Fibroblast of lung (primary cell): ENCODE data around the gene SLC26A8. TPM values are rescaled to one million over a fixed set of nuclear protein-coding genes. Genes with fewer than 3 reads are reported as not detected.

ENCODE experiments used
- DNase-seq, 2 donors: peaks; one replicate each; pipeline versions ENCODE4 v3.0.0 to v3.0.0-alpha.2; 2010; ENCODE audit warnings: low read depth in 2 of 2
- H2AFZ ChIP-seq: 2 replicates; pipeline ENCODE4 v1.5.1; 2012; ENCODE audit warnings: low read length, control low read depth, inconsistent platforms
- H3K27ac ChIP-seq: 2 replicates; pipeline ENCODE4 v1.5.1; 2011; ENCODE audit warnings: low read length, control low read depth; ENCODE audit not compliant: insufficient read depth
- H3K27me3 ChIP-seq: 2 replicates; pipeline ENCODE4 v1.5.1; 2011; ENCODE audit warnings: mild to moderate bottlenecking, low read length; ENCODE audit not compliant: control insufficient read depth, insufficient read depth
- H3K36me3 ChIP-seq: 2 replicates; pipeline ENCODE4 v1.5.1; 2011; ENCODE audit warnings: low read length; ENCODE audit not compliant: control insufficient read depth, insufficient read depth
- H3K4me1 ChIP-seq: 2 replicates; pipeline ENCODE4 v1.5.1; 2011; ENCODE audit warnings: low read length; ENCODE audit not compliant: control insufficient read depth, insufficient read depth; ENCODE audit errors: extremely low read depth
- H3K4me2 ChIP-seq: 2 replicates; pipeline ENCODE4 v1.5.1; 2011; ENCODE audit warnings: low read length, control low read depth; ENCODE audit not compliant: insufficient read depth; ENCODE audit errors: extremely low read depth
- H3K4me3 ChIP-seq, 4 experiments: fragments of 200-600 bp in 1 of 4; sonication (generic) in 1 of 4; replicated peaks in 1 of 4; 2 replicates each; pipeline ENCODE4 v1.5.1; 2011 to 2016; ENCODE audit warnings: low read length in 4 of 4, low read depth in 3 of 4, mild to moderate bottlenecking in 3 of 4, control low read depth in 2 of 4, inconsistent platforms in 1 of 4, mixed read lengths in 1 of 4; ENCODE audit not compliant: insufficient read depth in 1 of 4; ENCODE audit errors: control extremely low read depth in 1 of 4
- H3K79me2 ChIP-seq: 2 replicates; pipeline ENCODE4 v1.5.1; 2012; ENCODE audit warnings: mild to moderate bottlenecking, low read length, inconsistent platforms; ENCODE audit not compliant: control insufficient read depth, insufficient read depth
- H3K9ac ChIP-seq: 2 replicates; pipeline ENCODE4 v1.5.1; 2011; ENCODE audit warnings: mild to moderate bottlenecking, low read length, control low read depth; ENCODE audit not compliant: insufficient read depth
- H3K9me3 ChIP-seq: 2 replicates; pipeline ENCODE4 v1.5.1; 2012; ENCODE audit warnings: low read depth, low read length; ENCODE audit not compliant: control insufficient read depth, insufficient read depth
- H4K20me1 ChIP-seq: 2 replicates; pipeline ENCODE4 v1.5.1; 2011; ENCODE audit warnings: low read length; ENCODE audit not compliant: control insufficient read depth, insufficient read depth; ENCODE audit errors: extremely low read depth
- EZH2 ChIP-seq: IDR thresholded peaks from 2 replicates; pipeline ENCODE4 v1.5.1; 2012; ENCODE audit warnings: low read length, control low read depth, mild to moderate bottlenecking; ENCODE audit errors: missing control alignments
- polyA plus RNA-seq, 2 donors: library from polyadenylated mRNA; depleted of rRNA in 1 of 2; stranded (reverse) in 1 of 2; unstranded in 1 of 2; fragments of >200 nt; gene quantifications; 2 replicates each; pipeline ENCODE4 v1.2.1, GENCODE V29; 2011 to 2012; ENCODE audit warnings: missing spikeins in 1 of 2
- total RNA-seq: library from RNA; depleted of rRNA; stranded (reverse); fragments of >200 nt; gene quantifications from 2 replicates; pipeline ENCODE4 v1.2.1, GENCODE V29; 2014
- TF ChIP-seq, protein P1 (sequence below), 2 donors: IDR thresholded peaks in 1 of 2; conservative IDR thresholded peaks in 1 of 2; 1 replicate in 1 of 2; 2 replicates in 1 of 2; pipeline ENCODE4 v1.5.1; 2011 to 2012; ENCODE audit warnings: low read length in 2 of 2, control low read depth in 1 of 2, inconsistent platforms in 1 of 2, low read depth in 1 of 2, mild to moderate bottlenecking in 1 of 2

Gene SLC26A8
- total and polyA plus RNA-seq, 2 donors (not counting 1 experiment from before 2014, with no cell fraction given) = not detected

DNA sequence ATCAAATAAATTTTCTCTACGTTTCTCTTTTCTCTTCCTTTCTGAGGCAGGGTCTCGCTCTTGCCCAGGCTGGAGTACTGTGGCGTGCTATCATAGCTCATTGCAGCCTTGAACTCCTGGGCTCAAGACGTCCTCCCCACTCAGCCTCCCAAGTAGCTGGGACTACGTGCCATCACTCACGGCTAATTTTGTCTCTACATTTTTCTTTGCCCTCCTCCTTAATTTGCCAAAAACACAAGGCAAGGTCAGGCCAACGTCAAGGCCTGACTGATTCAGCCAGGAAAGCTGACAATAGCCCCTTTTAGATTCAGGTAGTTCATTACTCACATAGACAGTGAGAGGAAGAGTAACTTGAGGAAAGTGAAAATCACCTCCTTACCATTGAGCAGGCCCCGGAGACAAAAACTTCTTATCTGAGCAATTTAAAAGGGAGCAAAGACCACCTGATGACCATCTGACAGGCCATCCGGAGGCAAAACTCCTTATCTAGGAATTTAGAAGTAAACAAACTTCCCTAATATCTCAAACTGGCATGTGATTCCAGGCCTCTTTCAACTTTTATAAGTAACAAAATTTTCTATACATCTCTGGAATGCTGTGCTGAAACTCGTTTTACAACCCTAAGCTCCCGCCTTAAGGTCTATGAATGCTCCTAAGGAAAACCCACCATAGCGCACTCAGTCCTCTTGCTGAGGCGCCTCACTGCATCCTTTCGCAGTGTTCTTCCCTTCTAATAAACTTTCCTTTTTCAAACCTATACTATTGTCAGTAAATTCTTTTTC lies 61.5 kb downstream of the SLC26A8 start:
- no peaks in the 10 kb centered on the region for H3K4me1 ChIP-seq
- no peak for DNase-seq
- H3K9me3 ChIP-seq = no peaks in the 10 kb centered on the region
- no peak overlapping the region for H3K27ac ChIP-seq
- H3K4me3 ChIP-seq = no peak overlapping the region
- TF ChIP-seq, protein P1, sequence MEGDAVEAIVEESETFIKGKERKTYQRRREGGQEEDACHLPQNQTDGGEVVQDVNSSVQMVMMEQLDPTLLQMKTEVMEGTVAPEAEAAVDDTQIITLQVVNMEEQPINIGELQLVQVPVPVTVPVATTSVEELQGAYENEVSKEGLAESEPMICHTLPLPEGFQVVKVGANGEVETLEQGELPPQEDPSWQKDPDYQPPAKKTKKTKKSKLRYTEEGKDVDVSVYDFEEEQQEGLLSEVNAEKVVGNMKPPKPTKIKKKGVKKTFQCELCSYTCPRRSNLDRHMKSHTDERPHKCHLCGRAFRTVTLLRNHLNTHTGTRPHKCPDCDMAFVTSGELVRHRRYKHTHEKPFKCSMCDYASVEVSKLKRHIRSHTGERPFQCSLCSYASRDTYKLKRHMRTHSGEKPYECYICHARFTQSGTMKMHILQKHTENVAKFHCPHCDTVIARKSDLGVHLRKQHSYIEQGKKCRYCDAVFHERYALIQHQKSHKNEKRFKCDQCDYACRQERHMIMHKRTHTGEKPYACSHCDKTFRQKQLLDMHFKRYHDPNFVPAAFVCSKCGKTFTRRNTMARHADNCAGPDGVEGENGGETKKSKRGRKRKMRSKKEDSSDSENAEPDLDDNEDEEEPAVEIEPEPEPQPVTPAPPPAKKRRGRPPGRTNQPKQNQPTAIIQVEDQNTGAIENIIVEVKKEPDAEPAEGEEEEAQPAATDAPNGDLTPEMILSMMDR (conservative IDR thresholded peaks at IDR 0.05 in 1 of 2, IDR thresholded peaks at IDR 0.05 in 1 of 2; ENCODE audit: low read depth in 1 of 2, low read length in 2 of 2) = no peak
- TF ChIP-seq EZH2 = no peak
- no peaks in the 10 kb centered on the region for H4K20me1 ChIP-seq
- no peak overlapping the region for H3K4me2 ChIP-seq
- H3K9ac ChIP-seq = no peak overlapping the region
- no peaks in the 10 kb centered on the region for H3K27me3 ChIP-seq
- no peaks in the 10 kb centered on the region for H3K79me2 ChIP-seq
- H3K36me3 ChIP-seq = no peaks in the 10 kb centered on the region
- H2AFZ ChIP-seq = no peak overlapping the region

DNA sequence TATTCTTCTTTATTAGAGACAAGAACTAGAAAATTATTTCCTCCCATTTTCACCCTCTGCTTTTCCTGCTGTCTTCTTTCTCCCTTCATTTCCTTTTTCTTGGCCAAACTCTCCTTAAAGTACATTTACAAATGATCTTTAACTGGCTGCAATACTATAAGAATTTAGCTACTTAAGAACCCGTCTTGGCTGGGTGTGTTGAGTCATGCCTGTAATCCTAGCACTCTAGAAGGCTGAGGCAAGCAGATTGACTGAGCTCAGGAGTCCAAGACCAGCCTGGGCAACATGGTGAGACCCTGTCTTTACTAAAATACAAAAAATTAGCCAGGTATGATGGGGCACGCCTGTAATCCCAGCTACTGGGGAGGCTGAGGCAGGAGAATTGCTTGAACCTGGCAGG lies 64.3 kb downstream of the SLC26A8 start:
- Histone ChIP-seq H3K36me3 (no peaks in the 10 kb centered on the region), H3K4me1 (no peaks in the 10 kb centered on the region), H3K9me3 (no peaks in the 10 kb centered on the region), H2AFZ (no peak overlapping the region), H3K27ac (no peak overlapping the region), H4K20me1 (no peaks in the 10 kb centered on the region), H3K4me2 (no peak overlapping the region), H3K4me3 (no peak overlapping the region), H3K79me2 (no peaks in the 10 kb centered on the region), H3K27me3 (no peaks in the 10 kb centered on the region), H3K9ac (no peak overlapping the region)
- peak; percentile 33 to 40 for DNase-seq
- TF ChIP-seq, protein P1 (conservative IDR thresholded peaks at IDR 0.05 in 1 of 2, IDR thresholded peaks at IDR 0.05 in 1 of 2; ENCODE audit: low read depth in 1 of 2, low read length in 2 of 2) = no peak

DNA sequence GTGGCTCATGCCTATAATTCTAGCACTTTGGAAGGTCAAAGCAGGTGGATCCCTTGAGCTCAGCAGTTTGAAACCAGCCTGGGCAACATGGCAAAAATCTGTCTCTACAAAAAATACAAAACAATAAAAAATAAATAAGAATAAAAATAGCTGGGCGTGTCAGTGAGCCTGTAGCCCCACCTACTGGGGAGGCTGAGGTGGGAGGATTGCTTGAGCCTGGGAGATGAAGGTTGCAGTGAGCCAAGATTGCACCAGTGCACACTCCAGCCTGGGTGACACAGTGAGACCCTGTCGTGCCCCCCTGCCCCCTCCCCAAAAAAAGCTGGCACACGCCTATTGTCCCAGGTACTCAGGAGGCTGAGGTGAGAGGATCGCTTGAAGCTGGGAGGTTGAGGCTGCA lies 68.5 kb downstream of the SLC26A8 start:
- TF ChIP-seq, protein P1 (conservative IDR thresholded peaks at IDR 0.05 in 1 of 2, IDR thresholded peaks at IDR 0.05 in 1 of 2; ENCODE audit: low read depth in 1 of 2, low read length in 2 of 2) = peak in 1 of 2 donors; percentile 35
- TF ChIP-seq EZH2 = no peak
- Histone ChIP-seq H3K9ac (no peak overlapping the region), H3K27ac (no peak overlapping the region)

More for the DNA sequence above, 68.5 kb downstream of the SLC26A8 start:
- Histone ChIP-seq H3K27me3 (no peaks in the 10 kb centered on the region), H4K20me1 (no peaks in the 10 kb centered on the region), H3K4me2 (no peak overlapping the region), H3K4me3 (no peak overlapping the region), H3K36me3 (no peaks in the 10 kb centered on the region), H3K4me1 (no peaks in the 10 kb centered on the region), H3K79me2 (no peaks in the 10 kb centered on the region), H3K9me3 (no peaks in the 10 kb centered on the region), H2AFZ (no peak overlapping the region)
- no peak for DNase-seq
